Measurements from ENCODE around the gene CLPX.
"Not testable (repeated sequence)": the region's sequence is repeated elsewhere in the genome, so short reads cannot be mapped to it uniquely, and the experiment has no call there.

Gene CLPX

DNA sequence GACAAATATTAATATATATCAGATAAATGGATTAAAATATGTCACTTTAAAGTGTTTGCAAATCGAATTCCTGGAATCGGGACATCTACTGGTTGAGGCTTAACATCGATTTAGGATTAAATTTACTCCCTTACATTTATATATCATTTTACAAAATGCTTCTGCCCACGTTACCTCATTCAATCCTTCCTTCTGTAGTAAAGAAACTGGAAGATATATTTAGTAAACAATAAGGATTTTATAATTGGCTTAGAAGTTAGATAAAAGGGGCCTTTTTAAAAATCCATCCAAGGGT, 1.3 kb downstream of the CLPX start:
- TF ChIP-seq, protein P1, sequence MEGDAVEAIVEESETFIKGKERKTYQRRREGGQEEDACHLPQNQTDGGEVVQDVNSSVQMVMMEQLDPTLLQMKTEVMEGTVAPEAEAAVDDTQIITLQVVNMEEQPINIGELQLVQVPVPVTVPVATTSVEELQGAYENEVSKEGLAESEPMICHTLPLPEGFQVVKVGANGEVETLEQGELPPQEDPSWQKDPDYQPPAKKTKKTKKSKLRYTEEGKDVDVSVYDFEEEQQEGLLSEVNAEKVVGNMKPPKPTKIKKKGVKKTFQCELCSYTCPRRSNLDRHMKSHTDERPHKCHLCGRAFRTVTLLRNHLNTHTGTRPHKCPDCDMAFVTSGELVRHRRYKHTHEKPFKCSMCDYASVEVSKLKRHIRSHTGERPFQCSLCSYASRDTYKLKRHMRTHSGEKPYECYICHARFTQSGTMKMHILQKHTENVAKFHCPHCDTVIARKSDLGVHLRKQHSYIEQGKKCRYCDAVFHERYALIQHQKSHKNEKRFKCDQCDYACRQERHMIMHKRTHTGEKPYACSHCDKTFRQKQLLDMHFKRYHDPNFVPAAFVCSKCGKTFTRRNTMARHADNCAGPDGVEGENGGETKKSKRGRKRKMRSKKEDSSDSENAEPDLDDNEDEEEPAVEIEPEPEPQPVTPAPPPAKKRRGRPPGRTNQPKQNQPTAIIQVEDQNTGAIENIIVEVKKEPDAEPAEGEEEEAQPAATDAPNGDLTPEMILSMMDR (IDR thresholded peaks at IDR 0.05; ENCODE audit: low read length, missing control alignments) = no peak
- DNase-seq (ENCODE audit: low read depth) = no peak
- peak overlapping the region; percentile 92 for H3K4me3 ChIP-seq (replicated peaks; ENCODE audit: low read depth, low read length)

DNA sequence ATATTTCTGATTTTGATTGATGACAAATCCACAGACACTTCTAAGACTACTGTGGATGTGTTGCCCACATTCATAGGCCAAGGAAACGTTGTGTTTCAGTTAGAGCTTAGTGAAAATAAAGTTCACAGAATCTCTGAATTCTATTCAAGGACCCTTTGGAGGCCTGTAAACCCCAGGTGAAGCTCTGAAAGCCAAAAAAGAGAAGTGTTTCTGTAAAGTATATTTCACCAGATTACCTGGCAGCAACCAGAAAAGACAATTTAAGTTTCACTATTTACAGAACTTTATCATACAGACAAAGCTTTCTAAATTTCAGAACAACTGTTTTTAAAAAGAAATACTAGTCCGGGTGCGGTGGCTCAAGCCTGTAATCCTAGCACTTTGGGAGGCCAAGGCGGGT, 2.6 kb downstream of the CLPX start:
- no peak overlapping the region for H3K4me3 ChIP-seq (replicated peaks; ENCODE audit: low read depth, low read length)
- TF ChIP-seq, protein P1 (IDR thresholded peaks at IDR 0.05; ENCODE audit: low read length, missing control alignments) = no peak

GRCh38 chr15:65181582-65182353, 3.4 kb downstream of the CLPX start:
- not testable (repeated sequence) for H3K4me3 ChIP-seq (replicated peaks; ENCODE audit: low read depth, low read length); DNase-seq (ENCODE audit: low read depth)

More for the DNA sequence above, 2.6 kb downstream of the CLPX start:
- no peak for DNase-seq (ENCODE audit: low read depth)

- TF ChIP-seq, protein P1 (IDR thresholded peaks at IDR 0.05; ENCODE audit: low read length, missing control alignments) = no peak
- H3K4me3 ChIP-seq (replicated peaks; ENCODE audit: low read depth, low read length) = no peak overlapping the region
- no peak for DNase-seq (ENCODE audit: low read depth)
These were observed 5.0 kb downstream of the CLPX start for GRCh38 chr15:65180167-65180566.

DNA sequence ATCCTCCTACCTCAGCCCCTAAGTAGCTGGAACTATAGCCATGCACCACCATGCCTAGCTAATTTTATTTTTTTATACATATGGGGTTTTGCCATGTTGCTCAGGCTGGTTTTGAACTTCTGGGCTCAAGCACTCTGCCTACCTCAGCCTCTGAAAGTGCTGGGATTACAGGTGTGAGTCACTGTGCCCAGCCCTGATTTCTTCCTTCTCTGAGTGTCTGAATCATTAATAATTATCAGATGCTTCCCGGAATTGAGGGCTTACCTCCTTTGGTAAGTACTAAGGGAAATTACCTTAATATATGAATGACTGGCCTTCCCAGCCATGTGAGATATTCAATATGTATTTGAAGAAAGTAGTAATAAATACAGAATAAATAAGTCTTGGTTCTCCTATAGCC, 7.2 kb downstream of the CLPX start:
- TF ChIP-seq, protein P1 (IDR thresholded peaks at IDR 0.05; ENCODE audit: low read length, missing control alignments) = no peak
- no peak for DNase-seq (ENCODE audit: low read depth)
- H3K4me3 ChIP-seq (replicated peaks; ENCODE audit: low read depth, low read length) = no peak overlapping the region

DNA sequence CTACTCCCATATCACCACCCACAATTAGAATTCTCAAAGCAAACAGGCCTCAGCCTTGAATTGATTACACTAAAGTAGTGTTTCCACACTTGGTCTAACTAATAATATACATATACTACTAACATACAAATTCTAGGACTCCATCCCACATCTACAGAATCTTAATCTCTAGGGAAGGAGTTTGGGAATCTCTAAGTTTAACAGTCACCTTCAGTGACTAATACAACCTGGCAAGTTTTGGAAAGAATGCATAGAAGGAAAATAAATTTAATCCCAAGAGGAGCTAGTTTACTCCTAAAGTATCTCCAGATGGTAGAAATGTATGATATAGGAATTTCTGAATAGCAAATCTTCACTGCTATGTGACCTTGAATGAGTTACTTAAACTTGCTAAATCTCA, 9.1 kb downstream of the CLPX start:
- TF ChIP-seq, protein P1 (IDR thresholded peaks at IDR 0.05; ENCODE audit: low read length, missing control alignments) = no peak
- no peak overlapping the region for H3K4me3 ChIP-seq (replicated peaks; ENCODE audit: low read depth, low read length)
- DNase-seq (ENCODE audit: low read depth) = no peak

DNA sequence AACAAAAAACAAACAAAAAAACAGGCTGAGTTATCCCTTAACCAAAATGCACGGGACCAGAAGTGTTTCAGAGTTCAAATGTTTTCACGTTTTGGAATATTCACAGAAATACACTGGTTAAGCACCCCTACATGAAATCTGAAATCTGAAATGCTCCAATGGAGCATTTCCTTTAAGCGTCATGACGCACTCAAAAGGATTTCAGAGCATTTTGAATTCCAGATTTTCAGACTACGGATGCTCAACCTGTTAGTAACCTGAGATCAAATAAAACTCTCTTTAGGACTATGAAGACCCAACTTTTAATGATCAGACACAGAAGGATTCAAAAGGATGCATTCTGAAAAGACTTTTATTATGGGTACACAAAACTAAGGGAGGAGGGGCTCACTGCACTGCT, 9.6 kb downstream of the CLPX start:
- TF ChIP-seq, protein P1 (IDR thresholded peaks at IDR 0.05; ENCODE audit: low read length, missing control alignments) = no peak
- no peak for DNase-seq (ENCODE audit: low read depth)
- H3K4me3 ChIP-seq (replicated peaks; ENCODE audit: low read depth, low read length) = no peak overlapping the region
